K562 (cell line): ENCODE results near the gene NEUROG3. TPM values are rescaled to one million over a fixed set of nuclear protein-coding genes. Genes with fewer than 3 reads are reported as not detected.

Experiments used
- ATAC-seq: fragments of 200-7000 bp; cut with Tn5 transposase; 3 replicates; pipeline ENCODE4 v1.9.1; 2020; ENCODE audit warnings: moderate library complexity
- BruUV-seq: library from RNA; stranded (reverse); fragments of 400-500 nt; replicated peaks from 2 replicates; lab custom pipeline; 2021; lab: Mats Ljungman, UMichigan
- CTCF ChIA-PET: fragments of 300-600 bp; formaldehyde crosslinking; extraction: SDS; loops from one replicate; lab custom pipeline; 2021; ENCODE audit warnings: low intra/inter-chr PET ratio; lab: Yijun Ruan, JAX
- POLR2A ChIA-PET: fragments of 300-600, 350-650 bp; sonication (Branson Sonifier 250); formaldehyde crosslinking; extraction: SDS; loops from one replicate; lab custom pipeline; 2021; ENCODE audit warnings: antibody characterized with exemption, inconsistent platforms; lab: Yijun Ruan, JAX
- DNase-seq, 4 experiments: peaks; one replicate each; pipeline versions ENCODE4 v3.0.0 to v3.0.0-alpha.2; 2011 to 2018; ENCODE audit warnings: low spot score in 3 of 4, mixed read lengths in 3 of 4; ENCODE audit errors: extremely low read depth in 1 of 4
- FAIRE-seq: peaks from 2 replicates; lab custom pipeline; 2011; peaks lifted over from hg19 to GRCh38; lab: Jason Lieb, UNC
- H2AFZ ChIP-seq: 2 replicates; pipeline ENCODE4 v1.6.0; 2011; ENCODE audit warnings: low read depth, low read length, control low read depth, inconsistent platforms
- H3K27ac ChIP-seq: fragments of 200-600 bp; 3 replicates; pipeline ENCODE4 v1.8.0; 2011; ENCODE audit warnings: low read depth, mild to moderate bottlenecking, control low read depth, inconsistent platforms, low read length, moderate library complexity, mixed read lengths; ENCODE audit errors: extremely low read depth
- H3K27me3 ChIP-seq, 2 experiments: fragments of 300-600 bp in 1 of 2; 2 replicates in 1 of 2; 3 replicates in 1 of 2; pipeline versions ENCODE4 v1.6.0 to v1.8.0; 2011; ENCODE audit warnings: inconsistent platforms in 2 of 2, low read length in 2 of 2, mild to moderate bottlenecking in 1 of 2, mixed read lengths in 1 of 2, moderate library complexity in 1 of 2; ENCODE audit not compliant: control insufficient read depth in 2 of 2, insufficient read depth in 2 of 2
- H3K36me3 ChIP-seq: fragments of 300-600 bp; 3 replicates; pipeline ENCODE4 v1.8.0; 2011; ENCODE audit warnings: mild to moderate bottlenecking, low read length, inconsistent platforms; ENCODE audit not compliant: control insufficient read depth, insufficient read depth
- H3K4me1 ChIP-seq, 2 experiments: fragments of 200-600 bp in 1 of 2; replicated peaks in 1 of 2; 2 replicates in 1 of 2; 3 replicates in 1 of 2; pipeline versions ENCODE4 v1.5.1 to v1.8.0; 2011; ENCODE audit warnings: inconsistent platforms in 2 of 2, low read length in 2 of 2, mild to moderate bottlenecking in 1 of 2, mixed read lengths in 1 of 2, moderate library complexity in 1 of 2; ENCODE audit not compliant: control insufficient read depth in 2 of 2, insufficient read depth in 2 of 2
- H3K4me2 ChIP-seq: 2 replicates; pipeline ENCODE4 v1.6.1; 2011; ENCODE audit warnings: low read length, control low read depth, inconsistent platforms, mixed read lengths; ENCODE audit not compliant: insufficient read depth
- H3K4me3 ChIP-seq: fragments of 200-600 bp; sonication (generic), shearing (Covaris generic); 2 replicates; pipeline ENCODE4 v1.5.1; 2016; ENCODE audit warnings: control low read depth, inconsistent platforms
- H3K79me2 ChIP-seq: fragments of 200-600 bp; 3 replicates; pipeline ENCODE4 v1.8.0; 2011; ENCODE audit warnings: low read length, inconsistent platforms; ENCODE audit not compliant: control insufficient read depth, insufficient read depth
- H3K9ac ChIP-seq, 2 experiments: 2 replicates each; pipeline versions ENCODE4 v1.6.0 to v1.6.1; 2011; ENCODE audit warnings: low read depth in 2 of 2, low read length in 2 of 2, control low read depth in 1 of 2, inconsistent platforms in 1 of 2, mild to moderate bottlenecking in 1 of 2, mixed read lengths in 1 of 2; ENCODE audit not compliant: insufficient read depth in 1 of 2
- H3K9me1 ChIP-seq: one replicate; pipeline ENCODE4 v1.6.0; 2011; ENCODE audit warnings: inconsistent platforms, mild to moderate bottlenecking, low read length, moderate library complexity; ENCODE audit not compliant: control insufficient read depth, insufficient read depth
- H3K9me3 ChIP-seq: replicated peaks from 2 replicates; pipeline ENCODE4 v1.5.1; 2011; ENCODE audit warnings: low read depth, low read length, inconsistent platforms; ENCODE audit not compliant: control insufficient read depth, insufficient read depth
- H4K20me1 ChIP-seq: replicated peaks from 2 replicates; pipeline ENCODE4 v1.6.1; 2011; ENCODE audit warnings: low read length, inconsistent platforms, mixed read lengths; ENCODE audit not compliant: control insufficient read depth, insufficient read depth
- BCLAF1 ChIP-seq, 2 experiments: fragments of 450-650 bp in 1 of 2; IDR thresholded peaks; 2 replicates each; pipeline ENCODE4 v1.6.1; 2011 to 2017; ENCODE audit warnings: low read depth in 2 of 2, antibody characterized with exemption in 1 of 2, borderline replicate concordance in 1 of 2, low read length in 1 of 2, mild to moderate bottlenecking in 1 of 2, mixed read lengths in 1 of 2; ENCODE audit not compliant: control insufficient read depth in 1 of 2
- EP400 ChIP-seq: fragments of 450-650 bp; IDR thresholded peaks from 2 replicates; pipeline ENCODE4 v1.6.1; 2017; ENCODE audit warnings: antibody characterized with exemption, mild to moderate bottlenecking, moderate library complexity
- FOXA1 ChIP-seq: fragments of 450-650 bp; IDR thresholded peaks from 2 replicates; pipeline ENCODE4 v1.6.1; 2016; ENCODE audit warnings: mild to moderate bottlenecking, borderline replicate concordance
- GTF2E2 ChIP-seq: fragments of 200-800 bp; sonication (Bioruptor generic); IDR thresholded peaks from 2 replicates; pipeline ENCODE4 v1.6.1; 2016; ENCODE audit warnings: missing genetic modification characterization, missing compliant biosample characterization
- HMGN3 ChIP-seq: IDR thresholded peaks from 2 replicates; pipeline ENCODE4 v1.6.1; 2011; ENCODE audit warnings: borderline replicate concordance, low read depth, mild to moderate bottlenecking, mixed read lengths, low read length; ENCODE audit not compliant: insufficient read length; ENCODE audit errors: extremely low read depth
- SOX6 ChIP-seq: fragments of 450-650 bp; IDR thresholded peaks from 2 replicates; pipeline ENCODE4 v1.6.1; 2014; ENCODE audit warnings: mild to moderate bottlenecking
- THAP12 ChIP-seq: fragments of 250-450 bp; sonication (Bioruptor Pico); IDR thresholded peaks from 2 replicates; pipeline ENCODE4 v1.9.0; 2021; ENCODE audit warnings: mild to moderate bottlenecking, inconsistent platforms
- ZFP30 ChIP-seq: fragments of 250-450 bp; sonication (Bioruptor Pico); IDR thresholded peaks from 2 replicates; pipeline ENCODE4 v1.8.0; 2022; ENCODE audit warnings: moderate library complexity, mild to moderate bottlenecking, inconsistent platforms, borderline replicate concordance
- ZNF551 ChIP-seq: fragments of 250-450 bp; sonication (Bioruptor Pico); IDR thresholded peaks from 2 replicates; pipeline ENCODE4 v1.5.0; 2021; ENCODE audit warnings: mild to moderate bottlenecking, moderate library complexity
- ZNF57 ChIP-seq: fragments of 450-650 bp; formaldehyde crosslinking; IDR thresholded peaks from 2 replicates; pipeline ENCODE4 v1.4.0; 2020; ENCODE audit warnings: mild to moderate bottlenecking, moderate library complexity
- ZNF584 ChIP-seq: fragments of 200-800 bp; sonication (Bioruptor generic); IDR thresholded peaks from 2 replicates; pipeline ENCODE4 v1.6.1; 2016; ENCODE audit warnings: low read depth, mild to moderate bottlenecking, missing genetic modification characterization, missing compliant biosample characterization
- WGBS: fragments of 100-300 bp; shearing (Covaris generic); methylation state at CpG from one replicate; pipeline ENCODE4 v1.1.6; 2016; ENCODE audit warnings: low coverage, mixed read lengths; ENCODE audit not compliant: insufficient coverage; ENCODE audit errors: missing lambda C conversion rate; 5-methylcytosine and 5-hydroxymethylcytosine counted together
- in situ Hi-C: fragments of 300-500 bp; cut with MboI; formaldehyde crosslinking; loops from 4 replicates; pipeline ENCODE4 v1.15.0; 2018; ENCODE audit warnings: inconsistent platforms, mixed read lengths
- intact Hi-C: fragments of 100-400 bp; cut with micrococcal nuclease; formaldehyde crosslinking; loops from 2 replicates; pipeline ENCODE4 v1.14.2; 2022
- polyA plus RNA-seq, 8 experiments: library from polyadenylated mRNA; depleted of rRNA in 4 of 8; stranded (reverse) in 5 of 8; unstranded in 3 of 8; fragments of >200 nt; fragmentation: Nextera tagmentation in 2 of 8; fragmentation: Illumina TruSeq in 1 of 8; extraction: Ambion mirVana in 2 of 8; extraction: Trizol in 1 of 8; gene quantifications; 2 replicates each; pipeline versions ENCODE4 v1.2.1 to v1.2.3, GENCODE V29; 2011 to 2014; ENCODE audit warnings: inconsistent platforms in 1 of 8, missing spikeins in 1 of 8
- total RNA-seq, 7 experiments: library from RNA; depleted of rRNA in 6 of 7; stranded (reverse); fragments of >200 nt in 6 of 7; fragmentation: Illumina TruSeq in 2 of 7; extraction: Trizol in 2 of 7; gene quantifications; 2 replicates each; pipeline versions ENCODE4 v1.2.1 to v1.2.3, GENCODE V29; 2011 to 2021; ENCODE audit warnings: low replicate concordance in 1 of 7
- TF ChIP-seq, protein P1 (sequence below): IDR thresholded peaks from 2 replicates; pipeline ENCODE4 v1.6.1; 2011; ENCODE audit warnings: borderline replicate concordance, low read depth, mild to moderate bottlenecking, moderate library complexity, low read length; ENCODE audit not compliant: insufficient read depth, poor library complexity, severe bottlenecking
- TF ChIP-seq, protein P2 (sequence below): sonication (generic); formaldehyde crosslinking; IDR thresholded peaks from 2 replicates; pipeline ENCODE4 v1.8.0; 2023; ENCODE audit warnings: mild to moderate bottlenecking, missing genetic modification reagents

NEUROG3 gene
- total and polyA plus RNA-seq, 9 of the 15 experiments (the other 6 are each of a cell fraction or from before 2014, with no cell fraction given) = not detected

DNA sequence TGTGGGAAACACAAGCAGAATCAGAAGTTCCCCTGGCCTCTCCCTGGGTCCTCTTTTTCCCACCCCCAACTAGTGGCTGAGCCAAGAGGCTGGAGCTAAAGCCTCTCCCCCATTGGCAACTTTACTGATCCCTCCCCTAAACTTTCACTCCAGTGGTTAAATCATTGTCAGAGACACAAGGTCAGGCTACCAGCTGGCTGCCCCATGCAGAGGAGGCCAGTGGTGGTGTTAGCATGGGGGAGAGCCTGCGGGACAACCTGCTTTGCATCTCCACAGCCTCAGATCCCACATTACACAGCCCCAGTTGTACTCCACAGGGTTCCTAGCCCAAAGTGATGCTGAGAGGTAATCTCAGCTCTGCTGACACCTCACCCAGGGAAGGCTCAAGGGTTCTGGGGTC is 21.0 kb downstream of the NEUROG3 start:
- Histone ChIP-seq H3K4me3 (no peak overlapping the region), H4K20me1 (no peaks in the 10 kb centered on the region), H2AFZ (no peak overlapping the region), H3K9me3 (peaks cover 5% of the 10 kb centered on the region; the same call in 1 of the 2 replicates), H3K79me2 (no peaks in the 10 kb centered on the region), H3K36me3 (no peaks in the 10 kb centered on the region), H3K27ac (no peak overlapping the region), H3K9me1 (no peaks in the 10 kb centered on the region), H3K4me2 (no peak overlapping the region), H3K4me1 (no peaks in the 10 kb centered on the region), H3K27me3 (peaks cover 3 to 16% of the 10 kb centered on the region in 2 experiments; a peak in 3 of 5 replicates), H3K9ac (no peak overlapping the region)
- ChIA-PET CTCF (no interaction called here), POLR2A (no interaction called here)
- 0% methylated on average over 1 of the region's 1 CpG for WGBS
- BruUV-seq = no TSS peak
- ATAC-seq (no peak), FAIRE-seq (no peak), DNase-seq (no peak)
- intact Hi-C loops (no loop called here), in situ Hi-C loops (no loop called here)
- TF ChIP-seq ZFP30 (CRISPR knock-in tag) = no peak
- TF ChIP-seq ZNF551 (CRISPR knock-in tag) = no peak
- no peak for TF ChIP-seq THAP12
- TF ChIP-seq GTF2E2 (tag) = no peak
- TF ChIP-seq, protein P1, sequence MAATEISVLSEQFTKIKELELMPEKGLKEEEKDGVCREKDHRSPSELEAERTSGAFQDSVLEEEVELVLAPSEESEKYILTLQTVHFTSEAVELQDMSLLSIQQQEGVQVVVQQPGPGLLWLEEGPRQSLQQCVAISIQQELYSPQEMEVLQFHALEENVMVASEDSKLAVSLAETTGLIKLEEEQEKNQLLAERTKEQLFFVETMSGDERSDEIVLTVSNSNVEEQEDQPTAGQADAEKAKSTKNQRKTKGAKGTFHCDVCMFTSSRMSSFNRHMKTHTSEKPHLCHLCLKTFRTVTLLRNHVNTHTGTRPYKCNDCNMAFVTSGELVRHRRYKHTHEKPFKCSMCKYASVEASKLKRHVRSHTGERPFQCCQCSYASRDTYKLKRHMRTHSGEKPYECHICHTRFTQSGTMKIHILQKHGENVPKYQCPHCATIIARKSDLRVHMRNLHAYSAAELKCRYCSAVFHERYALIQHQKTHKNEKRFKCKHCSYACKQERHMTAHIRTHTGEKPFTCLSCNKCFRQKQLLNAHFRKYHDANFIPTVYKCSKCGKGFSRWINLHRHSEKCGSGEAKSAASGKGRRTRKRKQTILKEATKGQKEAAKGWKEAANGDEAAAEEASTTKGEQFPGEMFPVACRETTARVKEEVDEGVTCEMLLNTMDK = no peak
- TF ChIP-seq, protein P2, sequence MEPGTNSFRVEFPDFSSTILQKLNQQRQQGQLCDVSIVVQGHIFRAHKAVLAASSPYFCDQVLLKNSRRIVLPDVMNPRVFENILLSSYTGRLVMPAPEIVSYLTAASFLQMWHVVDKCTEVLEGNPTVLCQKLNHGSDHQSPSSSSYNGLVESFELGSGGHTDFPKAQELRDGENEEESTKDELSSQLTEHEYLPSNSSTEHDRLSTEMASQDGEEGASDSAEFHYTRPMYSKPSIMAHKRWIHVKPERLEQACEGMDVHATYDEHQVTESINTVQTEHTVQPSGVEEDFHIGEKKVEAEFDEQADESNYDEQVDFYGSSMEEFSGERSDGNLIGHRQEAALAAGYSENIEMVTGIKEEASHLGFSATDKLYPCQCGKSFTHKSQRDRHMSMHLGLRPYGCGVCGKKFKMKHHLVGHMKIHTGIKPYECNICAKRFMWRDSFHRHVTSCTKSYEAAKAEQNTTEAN (CRISPR knock-in tag) = no peak
- no peak for TF ChIP-seq HMGN3
- TF ChIP-seq BCLAF1 (IDR thresholded peaks at IDR 0.05; ENCODE audit: borderline replicate concordance in 1 of 2, control insufficient read depth in 1 of 2, low read depth in 2 of 2, low read length in 1 of 2) = no peak
- TF ChIP-seq FOXA1 = no peak
- no peak for TF ChIP-seq ZNF584 (CRISPR knock-in tag)
- TF ChIP-seq SOX6 = no peak
- no peak for TF ChIP-seq EP400
- no peak for TF ChIP-seq ZNF57 (CRISPR knock-in tag)
